T-helper 17 cell (primary cell): ENCODE data around the gene PLPPR2. TPM values are rescaled to one million over a fixed set of nuclear protein-coding genes. Genes with fewer than 3 reads are reported as not detected.
"Not testable (repeated sequence)": the region's sequence is repeated elsewhere in the genome, so short reads cannot be mapped to it uniquely, and the experiment has no call there.

Source experiments
- ATAC-seq: fragments of 150-1000 bp; cut with Tn5 transposase; 2 replicates; pipeline ENCODE4 v1.10.0; 2021; ENCODE audit warnings: mild to moderate bottlenecking, moderate library complexity
- DNase-seq, 3 donors: peaks; one replicate each; pipeline versions ENCODE4 v3.0.0 to v3.0.0-alpha.2; 2020 to 2021
- H3K9me3 ChIP-seq: one replicate; pipeline ENCODE4 v1.7.0; 2013; ENCODE audit warnings: low read length, mild to moderate bottlenecking; ENCODE audit not compliant: control insufficient read depth, poor library complexity, severe bottlenecking
- H3K27ac Mint-ChIP-seq: one replicate; pipeline ENCODE4 v1.8.0; 2022; ENCODE audit warnings: mild to moderate bottlenecking, moderate library complexity, mixed read lengths
- H3K27me3 Mint-ChIP-seq: one replicate; pipeline ENCODE4 v1.8.0; 2022; ENCODE audit warnings: mixed read lengths
- H3K36me3 Mint-ChIP-seq: one replicate; pipeline ENCODE4 v1.8.0; 2022; ENCODE audit warnings: low read depth, mixed read lengths
- H3K4me1 Mint-ChIP-seq: one replicate; pipeline ENCODE4 v1.8.0; 2022; ENCODE audit warnings: mild to moderate bottlenecking, mixed read lengths
- H3K4me3 Mint-ChIP-seq: one replicate; pipeline ENCODE4 v1.8.0; 2022; ENCODE audit warnings: mild to moderate bottlenecking, moderate library complexity, mixed read lengths
- total RNA-seq, 4 donors: library from RNA in 2 of 4; stranded (reverse) in 2 of 4; gene quantifications; one replicate each; pipeline ENCODE4 v1.2.3 and lab custom pipeline; 2022 to 2026

The PLPPR2 gene
- total RNA-seq, 2 donors from 2014 or later, result 7.1 to 7.5 TPM

GRCh38 chr19:11405846-11406643 lies 50.8 kb downstream of the PLPPR2 start:
- DNase-seq (no peak), ATAC-seq (peak; percentile 70)
- no peaks in the 10 kb centered on the region for H3K36me3 Mint-ChIP-seq
- H3K27me3 Mint-ChIP-seq, result peaks cover 10% of the 10 kb centered on the region
- H3K27ac Mint-ChIP-seq, result no peak overlapping the region
- no peaks in the 10 kb centered on the region for H3K4me1 Mint-ChIP-seq
- no peak overlapping the region for H3K4me3 Mint-ChIP-seq
- H3K9me3 ChIP-seq, result no peaks in the 10 kb centered on the region

- H3K9me3 ChIP-seq, DNase-seq, H3K27ac Mint-ChIP-seq, H3K4me1 Mint-ChIP-seq, ATAC-seq, H3K36me3 Mint-ChIP-seq, H3K4me3 Mint-ChIP-seq: not testable (repeated sequence)
- peaks cover 10% of the 10 kb centered on the region for H3K27me3 Mint-ChIP-seq
Measured at GRCh38 chr19:11406703-11407236, 51.5 kb downstream of the PLPPR2 start.

- Mint-ChIP-seq H3K36me3 (no peaks in the 10 kb centered on the region), H3K27ac (no peak overlapping the region), H3K27me3 (peaks cover 15% of the 10 kb centered on the region), H3K4me3 (no peak overlapping the region), H3K4me1 (no peaks in the 10 kb centered on the region)
- DNase-seq, result no peak
- no peaks in the 10 kb centered on the region for H3K9me3 ChIP-seq
- no peak for ATAC-seq
Measured at GRCh38 chr19:11408591-11408990, 53.4 kb downstream of the PLPPR2 start.

- no peaks in the 10 kb centered on the region for H3K4me1 Mint-ChIP-seq
- no peak for DNase-seq
- no peak overlapping the region for H3K4me3 Mint-ChIP-seq
- H3K27ac Mint-ChIP-seq, result no peak overlapping the region
- H3K9me3 ChIP-seq, result no peaks in the 10 kb centered on the region
- ATAC-seq, result no peak
- H3K27me3 Mint-ChIP-seq, result peaks cover 15% of the 10 kb centered on the region
- H3K36me3 Mint-ChIP-seq, result no peaks in the 10 kb centered on the region
Measured at GRCh38 chr19:11410682-11411081, 55.5 kb downstream of the PLPPR2 start.

- no peaks in the 10 kb centered on the region for H3K36me3 Mint-ChIP-seq
- H3K4me1 Mint-ChIP-seq, result peaks cover 8% of the 10 kb centered on the region
- no peak overlapping the region for H3K4me3 Mint-ChIP-seq
- DNase-seq, result no peak
- ATAC-seq, result no peak
- H3K9me3 ChIP-seq, result no peaks in the 10 kb centered on the region
- no peak overlapping the region for H3K27ac Mint-ChIP-seq
- peaks cover 33% of the 10 kb centered on the region for H3K27me3 Mint-ChIP-seq
Measured at GRCh38 chr19:11414544-11414943, 59.3 kb downstream of the PLPPR2 start.

Other genes with a start within 250 kb of the PLPPR2 start
- under 1 TPM; 0.62 to 0.89 TPM for gene SPC24, start 199.7 kb upstream of the PLPPR2 start, total RNA-seq
- gene KANK2, start 157.9 kb upstream of the PLPPR2 start, total RNA-seq, result under 1 TPM; 0.63 to 0.72 TPM
- not detected for gene ANGPTL8, start 115.8 kb upstream of the PLPPR2 start, total RNA-seq
- gene DOCK6, start 92.9 kb upstream of the PLPPR2 start, total RNA-seq, result 1 to 10 TPM in 1 of 2 donors, under 1 TPM in 1; 0.62 to 6.1 TPM
- gene TSPAN16, start 59.3 kb upstream of the PLPPR2 start, total RNA-seq, result not detected
- gene RAB3D, start 15.8 kb upstream of the PLPPR2 start, total RNA-seq, result 1 to 10 TPM; 6.7 to 7.7 TPM
- gene TMEM205, start 9.2 kb upstream of the PLPPR2 start, total RNA-seq, result 10 to 100 TPM; 15.3 to 21.9 TPM
- gene CCDC159, start 8.9 kb upstream of the PLPPR2 start, total RNA-seq, result 10 to 100 TPM; 55.8 to 64.1 TPM
- 1 to 10 TPM; 2.6 to 2.9 TPM for gene SWSAP1, start 19.2 kb downstream of the PLPPR2 start, total RNA-seq
- gene EPOR, start 28.9 kb downstream of the PLPPR2 start, total RNA-seq, result 1 to 10 TPM; 7.3 to 9.9 TPM
- not detected for gene RGL3, start 63.9 kb downstream of the PLPPR2 start, total RNA-seq
- gene ODAD3, start 79.7 kb downstream of the PLPPR2 start, total RNA-seq, result not detected
- gene PRKCSH, start 80.2 kb downstream of the PLPPR2 start, total RNA-seq, result 100 to 1,000 TPM; 233 to 250 TPM
- under 1 TPM in 1 of 2 donors, not detected in 1; 0.26 TPM for gene ELAVL3, start 125.6 kb downstream of the PLPPR2 start, total RNA-seq
- gene ZNF653, start 150.4 kb downstream of the PLPPR2 start, total RNA-seq, result 10 to 100 TPM; 15.3 to 15.6 TPM
- gene ECSIT, start 173.7 kb downstream of the PLPPR2 start, total RNA-seq, result 10 to 100 TPM; 22.6 to 23.9 TPM
- gene CNN1, start 183.4 kb downstream of the PLPPR2 start, total RNA-seq, result 1 to 10 TPM in 1 of 2 donors, not detected in 1; 2.6 TPM
- 10 to 100 TPM; 33.9 to 40.6 TPM for gene ELOF1, start 203.8 kb downstream of the PLPPR2 start, total RNA-seq
- gene ACP5, start 222.2 kb downstream of the PLPPR2 start, total RNA-seq, result 10 to 100 TPM; 14.6 to 18.2 TPM
- 1 to 10 TPM; 4.9 to 6.0 TPM for gene ZNF627, start 242.1 kb downstream of the PLPPR2 start, total RNA-seq